Mesothelial cell of epicardium (in vitro differentiated cells): Measurements from ENCODE around the gene CEP78. TPM values are rescaled to one million over a fixed set of nuclear protein-coding genes. Genes with fewer than 3 reads are reported as not detected.

Experiments used
- DNase-seq, 2 experiments: peaks; one replicate each; pipeline ENCODE4 v3.0.0; 2021; ENCODE audit warnings: low spot score in 2 of 2; ENCODE audit not compliant: unreplicated experiment in 2 of 2
- H3K27ac Mint-ChIP-seq: 2 replicates; pipeline ENCODE4 v1.8.0; 2021; ENCODE audit warnings: mixed read lengths
- H3K27me3 Mint-ChIP-seq: 2 replicates; pipeline ENCODE4 v1.8.0; 2021; ENCODE audit warnings: low read depth, mixed read lengths
- H3K36me3 Mint-ChIP-seq: 2 replicates; pipeline ENCODE4 v1.8.0; 2021; ENCODE audit warnings: mixed read lengths
- H3K4me1 Mint-ChIP-seq: 2 replicates; pipeline ENCODE4 v1.8.0; 2021; ENCODE audit warnings: mixed read lengths
- H3K4me3 Mint-ChIP-seq: 2 replicates; pipeline ENCODE4 v1.8.0; 2021; ENCODE audit warnings: mild to moderate bottlenecking, moderate library complexity, mixed read lengths
- H3K9me3 Mint-ChIP-seq: 2 replicates; pipeline ENCODE4 v1.8.0; 2021; ENCODE audit warnings: mixed read lengths
- CTCF ChIP-seq: fragments of 200-600 bp; sonication (generic); IDR thresholded peaks from one replicate; pipeline ENCODE4 v1.5.0; 2021; ENCODE audit warnings: antibody characterized with exemption; ENCODE audit not compliant: unreplicated experiment
- total RNA-seq: library from RNA; stranded (reverse); gene quantifications from 3 replicates; pipeline ENCODE4 v1.2.1, GENCODE V29; 2021

The CEP78 gene
- total RNA-seq, 1 donor from 2014 or later, result 40.9 TPM

GRCh38 chr9:78324682-78325081, 88.8 kb downstream of the CEP78 start:
- DNase-seq, result no peak

GRCh38 chr9:78325343-78325742, 89.5 kb downstream of the CEP78 start:
- H3K4me1 Mint-ChIP-seq, result peaks cover 12% of the 10 kb centered on the region
- no peak overlapping the region for H3K4me3 Mint-ChIP-seq
- DNase-seq, result peak in 1 of 2 experiments; percentile 43
- peaks cover 21% of the 10 kb centered on the region for H3K36me3 Mint-ChIP-seq
- H3K27ac Mint-ChIP-seq, result peak overlapping the region; percentile 78
- no peak for TF ChIP-seq CTCF
- H3K9me3 Mint-ChIP-seq, result no peaks in the 10 kb centered on the region
- H3K27me3 Mint-ChIP-seq, result no peaks in the 10 kb centered on the region

More at GRCh38 chr9:78324682-78325081, 88.8 kb downstream of the CEP78 start:
- peaks cover 6% of the 10 kb centered on the region for H3K9me3 Mint-ChIP-seq
- H3K27me3 Mint-ChIP-seq, result no peaks in the 10 kb centered on the region
- no peak overlapping the region for H3K27ac Mint-ChIP-seq
- H3K4me3 Mint-ChIP-seq, result no peak overlapping the region
- peaks cover 12% of the 10 kb centered on the region for H3K4me1 Mint-ChIP-seq
- H3K36me3 Mint-ChIP-seq, result peaks cover 25% of the 10 kb centered on the region
- TF ChIP-seq CTCF, result no peak

- H3K27me3 Mint-ChIP-seq, result no peaks in the 10 kb centered on the region
- no peak for DNase-seq
- H3K36me3 Mint-ChIP-seq, result peaks cover 18% of the 10 kb centered on the region
- H3K27ac Mint-ChIP-seq, result peak overlapping the region; percentile 12
- no peak overlapping the region for H3K4me3 Mint-ChIP-seq
- no peaks in the 10 kb centered on the region for H3K9me3 Mint-ChIP-seq
- H3K4me1 Mint-ChIP-seq, result peaks cover 12% of the 10 kb centered on the region
- TF ChIP-seq CTCF, result no peak
Observed at GRCh38 chr9:78325846-78326360, 90.0 kb downstream of the CEP78 start.

- no peak for TF ChIP-seq CTCF
- no peaks in the 10 kb centered on the region for H3K9me3 Mint-ChIP-seq
Observed at GRCh38 chr9:78326564-78326963, 90.7 kb downstream of the CEP78 start.

More at GRCh38 chr9:78326564-78326963, 90.7 kb downstream of the CEP78 start:
- Mint-ChIP-seq H3K27me3 (no peaks in the 10 kb centered on the region), H3K4me3 (no peak overlapping the region), H3K36me3 (peaks cover 15% of the 10 kb centered on the region), H3K27ac (no peak overlapping the region), H3K4me1 (peaks cover 12% of the 10 kb centered on the region)
- DNase-seq, result no peak

Other genes with a start within 250 kb of the CEP78 start
- gene GNAQ, start 204.3 kb upstream of the CEP78 start, total RNA-seq, result 44.4 to 47.0 TPM (median 46.9 TPM) in 3 replicates
- 29.9 to 32.5 TPM (median 30.7 TPM) in 3 replicates for gene PSAT1, start 61.0 kb downstream of the CEP78 start, total RNA-seq